Adipocyte (in vitro differentiated cells): ENCODE results near the gene ZNF738.

Source experiments
- DNase-seq: peaks from one replicate; pipeline ENCODE4 v3.0.0-alpha.2; 2015; ENCODE audit warnings: low read depth
- H3K27me3 ChIP-seq: replicated peaks from 2 replicates; pipeline ENCODE4 v1.7.0; 2013; ENCODE audit warnings: mild to moderate bottlenecking, low read length, moderate library complexity; ENCODE audit not compliant: control insufficient read depth, insufficient read depth
- H3K36me3 ChIP-seq: 2 replicates; pipeline ENCODE4 v1.7.0; 2013; ENCODE audit warnings: low read length, mild to moderate bottlenecking, moderate library complexity; ENCODE audit not compliant: control insufficient read depth, insufficient read depth, severe bottlenecking
- H3K4me1 ChIP-seq: 2 replicates; pipeline ENCODE4 v1.7.0; 2013; ENCODE audit warnings: mild to moderate bottlenecking, low read length, moderate library complexity; ENCODE audit not compliant: control insufficient read depth, insufficient read depth
- H3K4me3 ChIP-seq: 2 replicates; pipeline ENCODE4 v1.7.0; 2013; ENCODE audit warnings: mild to moderate bottlenecking, low read length, moderate library complexity
- H3K9ac ChIP-seq: 2 replicates; pipeline ENCODE4 v1.7.0; 2013; ENCODE audit warnings: mild to moderate bottlenecking, low read length, moderate library complexity
- H3K9me3 ChIP-seq: 2 replicates; pipeline ENCODE4 v1.7.0; 2013; ENCODE audit warnings: mild to moderate bottlenecking, low read length, moderate library complexity; ENCODE audit not compliant: control insufficient read depth

The ZNF738 gene

DNA sequence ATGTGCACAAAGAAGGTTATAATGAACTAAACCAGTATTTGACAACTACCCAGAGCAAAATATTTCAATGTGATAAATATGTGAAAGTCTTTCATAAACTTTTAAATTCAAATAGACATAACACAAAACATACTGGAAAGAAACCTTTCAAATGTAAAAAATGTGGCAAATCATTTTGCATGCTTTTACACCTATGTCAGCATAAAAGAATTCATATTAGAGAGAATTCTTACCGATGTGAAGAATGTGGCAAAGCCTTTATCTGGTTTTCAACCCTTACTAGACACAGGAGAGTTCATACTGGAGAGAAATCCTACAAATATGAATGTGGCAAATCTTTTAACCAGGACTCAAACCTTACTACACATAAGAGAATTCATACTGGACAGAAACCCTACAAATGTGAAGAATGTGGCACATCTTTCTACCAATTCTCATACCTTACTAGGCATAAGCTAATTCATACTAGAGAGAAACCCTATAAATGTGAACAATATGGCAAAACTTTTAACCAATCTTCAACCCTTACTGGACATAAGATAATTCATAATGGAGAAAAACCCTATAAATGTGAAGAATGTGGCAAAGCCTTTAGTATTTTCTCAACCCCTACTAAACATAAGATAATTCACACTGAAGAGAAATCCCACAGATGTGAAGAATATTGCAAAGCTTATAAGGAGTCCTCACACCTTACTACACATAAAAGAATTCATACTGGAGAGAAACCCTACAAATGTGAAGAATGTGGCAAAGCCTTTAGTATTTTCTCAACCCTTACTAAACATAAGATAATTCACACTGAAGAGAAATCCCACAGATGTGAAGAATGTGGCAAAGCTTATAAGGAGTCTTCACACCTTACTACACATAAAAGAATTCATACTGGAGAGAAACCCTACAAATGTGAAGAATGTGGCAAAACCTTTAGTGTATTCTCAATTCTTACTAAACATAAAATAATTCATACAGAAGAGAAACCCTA, 64.5 kb downstream of the ZNF738 start:
- Histone ChIP-seq H3K27me3 (no peaks in the 10 kb centered on the region), H3K9me3 (peaks cover 98% of the 10 kb centered on the region), H3K9ac (no peak overlapping the region), H3K4me1 (no peaks in the 10 kb centered on the region), H3K36me3 (peaks cover 31% of the 10 kb centered on the region), H3K4me3 (peak overlapping the region; percentile 70)
- no peak for DNase-seq
